KBM-7 (cell line): ENCODE measurements around the gene HOOK2.

ENCODE experiments used
- DNase-seq: peaks from one replicate; pipeline ENCODE4 v3.0.0-alpha.2; 2015
- in situ Hi-C: fragments of 300-500 bp; cut with MboI; formaldehyde crosslinking; loops from 2 replicates; pipeline ENCODE4 v1.14.3; 2020; ENCODE audit warnings: low sequenced_read_pairs, low pct_unique_long_range_greater_than_20kb, mixed read lengths

HOOK2 gene

DNA sequence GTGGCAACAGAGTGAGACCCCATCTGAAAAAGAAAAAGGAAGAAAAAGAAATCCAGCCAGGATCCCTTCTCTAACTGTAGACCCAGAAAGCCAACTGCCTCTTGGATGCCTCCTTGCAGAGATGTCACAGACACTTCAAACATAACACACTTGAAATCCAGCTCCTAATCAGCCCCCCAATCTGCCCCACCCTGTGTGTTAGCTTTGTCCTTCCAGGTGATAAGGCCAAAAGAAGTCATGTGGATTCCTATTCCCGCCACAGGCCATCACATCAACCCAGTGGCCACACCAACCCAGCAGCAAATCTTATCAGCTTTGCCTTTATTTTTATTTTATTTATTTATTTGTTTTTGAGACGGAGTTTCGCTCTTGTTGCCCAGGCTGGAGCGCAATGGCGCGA lies 15.7 kb downstream of the HOOK2 start:
- in situ Hi-C loops, result no loop called here
- no peak for DNase-seq

DNA sequence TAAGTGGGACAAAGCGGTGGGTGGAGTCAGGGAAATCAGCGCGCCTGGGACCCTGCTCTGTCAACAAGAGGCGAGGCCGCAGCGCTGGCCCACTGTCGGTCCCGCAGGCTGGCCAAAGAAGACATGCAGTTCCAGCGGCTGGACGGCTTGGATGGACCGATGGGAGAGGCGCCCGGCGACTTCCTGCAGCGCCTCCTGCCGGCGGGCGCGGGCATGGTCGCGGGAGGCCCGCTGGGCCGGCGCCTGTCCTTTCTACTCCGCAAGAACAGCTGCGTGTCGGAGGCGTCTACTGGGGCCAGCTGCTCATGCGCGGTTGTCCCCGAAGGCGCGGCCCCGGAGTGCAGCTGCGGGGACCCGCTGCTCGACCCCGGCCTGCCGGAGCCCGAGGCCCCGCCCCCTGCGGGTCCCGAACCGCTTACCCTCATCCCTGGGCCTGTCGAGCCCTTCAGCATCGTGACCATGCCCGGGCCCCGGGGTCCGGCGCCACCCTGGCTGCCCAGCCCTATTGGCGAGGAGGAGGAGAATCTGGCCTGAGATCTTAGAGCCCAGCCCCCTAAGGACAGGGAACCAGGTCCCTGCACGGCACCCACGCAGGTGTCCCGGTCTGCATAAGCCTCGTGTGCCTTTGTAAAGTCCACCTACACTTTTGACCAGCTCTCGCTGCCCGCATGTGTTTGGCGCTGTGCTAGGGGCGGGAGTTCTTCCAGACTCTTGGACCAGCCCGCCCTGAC lies 17.6 kb downstream of the HOOK2 start:
- in situ Hi-C loops, result no loop called here
- DNase-seq, result peak; percentile 92

DNA sequence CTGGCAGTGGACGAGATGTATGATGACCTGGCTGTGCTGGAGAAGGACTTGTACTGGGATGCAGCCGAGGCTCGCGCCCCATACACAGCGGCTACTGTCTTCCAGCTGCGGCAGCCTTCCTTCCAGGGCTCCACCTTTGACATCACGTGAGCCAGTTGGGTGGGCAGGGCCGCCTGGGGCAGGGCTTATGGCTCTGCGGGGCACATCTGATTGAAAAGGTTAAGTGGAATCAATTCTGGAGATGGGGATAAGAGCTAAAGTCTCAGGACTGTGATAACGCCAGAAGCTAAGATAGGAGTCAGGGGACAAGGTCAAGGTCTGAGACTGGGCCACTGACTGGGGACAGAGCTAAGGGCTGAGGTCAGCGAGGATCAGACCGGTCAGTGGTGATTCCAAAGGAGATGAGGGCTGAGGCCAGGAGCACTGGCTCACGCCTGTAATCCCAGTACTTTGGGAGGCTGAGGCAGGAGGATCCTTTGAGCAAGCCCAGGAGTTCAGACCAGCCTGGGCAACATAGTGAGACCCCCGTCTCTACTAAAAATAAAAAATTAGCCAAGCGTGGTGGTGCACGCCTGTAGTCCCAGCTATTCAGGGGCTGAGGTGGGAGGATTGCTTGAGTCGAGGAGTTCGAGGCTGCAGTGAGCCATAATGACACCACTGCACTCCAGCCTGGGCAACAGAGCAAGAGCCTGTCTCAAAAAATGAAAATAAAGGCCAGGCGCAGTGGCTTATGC lies 19.0 kb downstream of the HOOK2 start:
- no peak for DNase-seq
- in situ Hi-C loops, result no loop called here

DNA sequence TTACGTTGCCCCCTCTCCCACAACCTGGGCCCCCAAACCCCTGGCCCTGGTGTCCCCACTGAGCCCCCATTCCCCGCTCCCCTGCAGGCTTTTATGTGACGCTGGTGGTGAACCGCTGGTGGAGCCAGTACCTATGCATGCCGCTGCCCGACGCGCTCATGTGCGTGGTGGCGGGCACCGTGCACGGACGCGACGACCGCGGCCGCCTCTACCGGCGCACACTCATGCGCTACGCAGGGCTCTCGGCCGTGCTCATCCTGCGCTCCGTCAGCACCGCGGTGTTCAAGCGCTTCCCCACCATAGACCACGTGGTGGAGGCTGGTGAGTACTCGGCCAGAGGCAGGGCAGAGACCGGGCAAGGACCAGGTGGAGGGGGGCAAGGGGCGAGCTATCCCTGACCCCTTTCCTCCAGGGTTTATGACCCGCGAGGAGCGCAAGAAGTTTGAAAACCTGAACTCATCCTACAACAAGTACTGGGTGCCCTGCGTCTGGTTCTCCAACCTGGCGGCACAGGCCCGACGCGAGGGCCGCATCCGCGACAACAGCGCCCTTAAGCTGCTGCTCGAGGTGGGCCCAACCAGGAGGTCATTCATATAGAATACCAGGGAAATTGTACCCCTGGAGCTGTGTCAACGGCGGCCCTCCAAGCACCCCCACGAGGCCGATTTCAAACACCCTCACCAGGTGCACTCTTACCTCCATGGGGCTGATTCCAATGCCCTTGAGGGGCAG lies 20.7 kb downstream of the HOOK2 start:
- in situ Hi-C loops, result no loop called here
- no peak for DNase-seq

DNA sequence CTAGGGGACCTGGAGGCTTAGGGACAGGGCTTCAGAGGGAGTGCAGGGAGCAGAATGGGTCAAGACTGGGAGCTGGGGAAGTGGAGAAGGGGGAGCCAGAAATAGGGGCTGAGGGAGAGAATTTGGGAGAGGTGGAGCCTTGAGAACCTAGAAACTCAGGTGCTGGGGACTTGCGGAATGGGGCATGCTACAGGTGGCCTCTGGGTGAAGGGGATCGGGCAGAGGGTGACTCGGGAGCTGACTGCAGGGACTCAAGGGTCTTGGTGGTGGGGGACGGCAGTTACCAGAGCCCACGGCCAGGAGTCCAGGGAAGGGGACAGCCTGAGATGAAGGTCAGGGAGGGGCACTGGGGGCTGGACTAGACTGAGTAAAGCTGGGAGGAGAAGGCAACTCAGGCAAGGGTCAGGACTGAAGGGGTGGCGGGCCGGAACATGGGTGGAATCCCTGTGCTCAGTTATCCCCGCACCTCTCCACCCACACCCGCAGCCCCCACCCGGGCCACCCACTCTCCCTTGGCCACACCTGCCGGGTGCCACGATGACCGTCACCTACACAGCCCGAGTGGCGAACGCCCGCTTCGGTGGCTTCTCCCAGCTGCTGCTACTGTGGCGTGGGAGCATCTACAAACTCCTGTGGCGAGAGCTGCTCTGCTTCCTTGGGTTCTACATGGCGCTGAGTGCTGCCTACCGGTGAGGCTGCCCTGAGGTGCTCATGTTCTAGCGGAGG lies 23.1 kb downstream of the HOOK2 start:
- DNase-seq, result no peak
- in situ Hi-C loops, result no loop called here

DNA sequence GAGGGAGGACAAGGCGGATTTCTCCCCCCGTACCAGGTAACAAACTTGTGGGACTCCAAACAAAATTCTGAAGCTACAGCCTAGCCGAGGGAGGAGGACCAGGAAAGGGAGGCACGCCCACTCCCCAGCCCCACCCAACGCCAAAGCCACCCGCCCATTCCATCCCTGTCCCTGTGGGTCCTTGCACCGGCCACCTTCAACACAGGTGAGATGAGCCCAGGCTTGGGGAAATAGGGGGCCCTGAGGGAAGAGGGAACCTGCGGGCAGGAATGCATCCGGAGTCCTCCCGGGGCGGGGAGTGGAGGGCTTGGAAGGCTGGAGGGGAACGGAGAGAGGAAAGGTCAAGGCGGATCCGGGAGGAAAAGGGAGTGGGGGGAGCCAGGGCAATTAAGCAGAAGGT lies 23.7 kb downstream of the HOOK2 start, which contains the start of gene BEST2:
TSS of gene BEST2 (plus strand) at position 157 of the 400 bp plus-strand sequence. CDS start 802 bp downstream, outside the sequence.
- no peak for DNase-seq
- in situ Hi-C loops, result no loop called here

DNA sequence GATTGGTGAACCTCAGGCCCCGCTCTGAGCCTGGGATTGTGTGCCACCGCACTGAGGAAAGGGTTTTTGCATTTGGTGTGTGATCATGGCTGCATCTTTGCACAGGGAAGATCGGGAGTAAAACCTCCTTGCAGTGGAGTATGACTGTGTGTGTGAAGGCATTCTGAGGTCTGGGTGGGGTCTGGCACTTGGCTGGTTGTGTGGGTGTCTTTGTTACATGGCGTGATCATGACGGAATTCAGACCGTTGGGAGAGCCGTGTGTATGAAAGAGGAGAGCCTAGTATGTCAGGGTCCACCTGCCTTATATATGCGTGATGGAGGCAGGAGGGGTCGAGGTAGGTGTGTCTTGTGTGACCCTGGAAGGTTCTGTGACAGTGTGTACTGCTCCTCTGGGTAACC lies 24.5 kb downstream of the HOOK2 start:
- in situ Hi-C loops, result no loop called here
- no peak for DNase-seq

DNA sequence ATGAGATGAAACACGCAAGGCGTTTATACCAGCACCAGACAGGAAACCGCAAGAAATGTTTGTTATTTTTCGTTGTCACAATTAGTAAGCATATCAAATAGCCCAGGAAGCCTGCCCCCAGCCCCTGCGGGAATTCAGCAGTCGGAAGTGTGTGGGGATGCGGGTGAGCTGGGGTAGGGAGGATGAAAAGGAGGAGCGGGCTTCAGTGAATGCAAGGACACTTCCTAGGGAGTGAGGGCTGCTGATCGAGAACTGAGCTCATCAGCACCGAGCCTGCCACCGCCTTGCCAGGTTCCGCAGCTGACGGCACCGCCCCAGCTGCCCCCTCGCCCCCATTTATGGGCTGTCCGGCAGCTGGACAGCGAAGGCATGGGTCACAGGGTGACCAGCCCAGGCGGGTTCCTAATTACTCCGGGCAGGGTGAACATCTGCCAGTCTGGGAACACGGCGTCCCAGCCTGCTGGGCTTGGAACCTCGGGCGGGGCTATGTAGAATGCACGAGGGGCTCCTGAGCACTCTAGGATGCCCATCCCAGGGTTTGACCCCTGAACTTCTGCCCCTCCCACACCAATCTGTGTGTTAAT lies 25.3 kb downstream of the HOOK2 start:
- DNase-seq, result peak; percentile 52
- in situ Hi-C loops, result no loop called here

DNA sequence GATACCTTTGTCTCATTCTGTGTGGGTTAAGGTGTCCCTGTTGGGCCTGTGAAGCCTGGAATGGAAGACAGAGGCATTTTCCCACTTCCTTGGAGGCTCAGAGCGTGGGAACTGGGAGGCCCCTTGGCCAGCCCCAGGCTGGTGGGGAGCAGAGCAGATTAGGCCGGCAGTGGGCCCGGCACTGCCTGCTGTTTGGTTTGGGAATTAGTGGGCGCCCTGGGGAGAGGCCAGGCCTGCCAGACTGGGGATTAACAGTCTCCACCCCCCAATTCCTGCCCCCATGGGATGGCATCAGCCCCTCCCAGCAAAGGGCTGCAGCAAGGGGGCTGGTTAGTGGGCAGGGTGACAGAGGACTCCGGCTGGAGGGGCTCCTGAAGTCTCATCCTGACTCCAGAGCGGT lies 26.9 kb downstream of the HOOK2 start:
- in situ Hi-C loops, result no loop called here

DNA sequence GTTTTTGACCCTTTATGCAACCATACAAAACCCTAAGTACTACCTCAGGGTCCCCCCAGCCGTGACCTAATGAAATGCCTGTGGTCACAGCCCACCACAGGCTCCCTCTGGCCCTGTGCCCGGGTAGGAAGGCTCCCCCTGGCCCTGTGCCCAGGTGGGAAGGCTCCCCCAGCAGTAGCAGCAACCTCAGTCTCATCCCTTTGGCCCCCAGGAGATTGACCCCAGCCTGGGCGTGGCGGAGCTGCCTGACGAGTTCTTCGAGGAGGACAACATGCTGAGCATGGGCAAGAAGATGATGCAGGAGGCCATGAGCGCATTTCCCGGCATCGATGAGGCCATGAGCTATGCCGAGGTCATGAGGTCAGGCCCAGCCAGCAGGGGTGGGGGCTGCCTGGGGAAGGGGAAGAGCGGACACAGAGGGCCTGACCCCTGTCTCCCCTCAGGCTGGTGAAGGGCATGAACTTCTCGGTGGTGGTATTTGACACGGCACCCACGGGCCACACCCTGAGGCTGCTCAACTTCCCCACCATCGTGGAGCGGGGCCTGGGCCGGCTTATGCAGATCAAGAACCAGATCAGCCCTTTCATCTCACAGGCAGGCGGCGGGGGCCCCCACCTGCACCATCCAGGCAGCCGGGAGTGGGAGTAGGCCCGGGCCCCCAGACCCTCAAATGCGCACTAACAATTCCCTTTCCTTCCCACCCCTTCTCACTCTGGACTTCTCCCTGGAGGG lies 30.0 kb downstream of the HOOK2 start:
- no peak for DNase-seq
- in situ Hi-C loops, result no loop called here

More for the DNA sequence above, 26.9 kb downstream of the HOOK2 start:
- no peak for DNase-seq

DNA sequence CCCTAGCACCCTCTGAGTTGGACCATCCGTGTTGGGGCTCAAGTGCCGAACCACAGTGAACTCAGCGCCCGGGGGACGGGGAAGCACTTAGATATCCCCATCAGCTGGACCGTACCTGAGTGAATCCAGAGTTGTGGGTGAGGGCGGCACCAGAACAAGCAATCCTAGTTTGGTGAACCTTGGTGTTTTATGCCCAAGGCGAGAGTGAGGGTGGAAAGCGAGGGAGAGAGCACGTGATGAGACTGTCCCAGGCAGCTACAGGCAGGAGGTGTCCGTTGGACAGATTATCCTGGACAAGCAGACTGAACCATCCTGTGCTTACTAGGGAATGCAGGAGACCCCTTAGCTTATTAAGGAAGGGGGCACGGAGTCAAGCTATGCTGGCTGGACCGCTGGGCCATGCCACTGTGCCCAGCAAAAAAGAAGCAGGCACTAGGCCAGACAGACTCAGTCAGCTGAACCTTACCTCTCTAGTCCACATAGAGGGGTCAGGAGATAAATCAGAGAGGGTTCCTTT lies 37.5 kb downstream of the HOOK2 start:
- in situ Hi-C loops, result no loop called here
- DNase-seq, result no peak

DNA sequence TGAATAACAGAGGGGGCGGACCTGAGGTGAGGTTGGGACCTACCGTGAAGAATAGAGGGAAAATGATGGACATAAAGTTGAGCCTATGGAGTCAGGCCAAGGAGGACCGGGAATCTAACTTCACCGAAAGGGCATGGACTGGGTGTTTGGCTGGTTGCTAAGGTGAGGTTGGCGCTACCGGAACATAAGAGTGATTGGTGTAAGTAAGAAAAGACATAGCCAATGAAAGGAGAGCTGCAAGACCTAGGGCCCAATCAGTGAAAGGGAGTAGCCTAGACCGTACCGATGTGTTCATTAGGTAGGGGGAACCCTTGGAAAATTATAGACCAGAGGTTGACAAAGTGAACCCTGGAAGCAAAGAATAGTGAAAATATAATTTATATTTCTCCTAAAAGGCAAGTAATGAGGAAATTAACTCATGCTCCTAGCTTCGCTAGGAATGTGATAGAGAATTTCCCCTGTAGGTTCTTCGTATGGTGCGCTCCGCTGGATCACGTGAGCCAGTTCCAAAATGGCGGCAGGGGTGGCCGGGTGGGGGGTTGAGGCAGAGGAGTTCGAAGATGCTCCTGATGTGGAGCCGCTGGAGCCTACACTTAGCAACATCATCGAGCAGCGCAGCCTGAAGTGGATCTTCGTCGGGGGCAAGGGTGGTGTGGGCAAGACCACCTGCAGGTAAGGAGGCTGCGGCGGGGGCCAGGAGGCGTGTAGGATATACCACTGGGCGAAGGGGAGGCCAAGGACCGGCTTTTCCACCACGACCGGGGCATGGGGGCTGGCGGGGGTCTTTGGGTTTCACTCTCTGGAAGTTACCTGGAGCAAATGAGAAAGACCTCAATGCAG lies 38.1 kb downstream of the HOOK2 start, which contains the start of gene GET3:
TSS of gene GET3 (plus strand) at position 503 of the 840 bp plus-strand sequence. CDS start at position 512, 9 bp downstream.
- in situ Hi-C loops, result no loop called here
- DNase-seq, result peak; percentile 96

DNA sequence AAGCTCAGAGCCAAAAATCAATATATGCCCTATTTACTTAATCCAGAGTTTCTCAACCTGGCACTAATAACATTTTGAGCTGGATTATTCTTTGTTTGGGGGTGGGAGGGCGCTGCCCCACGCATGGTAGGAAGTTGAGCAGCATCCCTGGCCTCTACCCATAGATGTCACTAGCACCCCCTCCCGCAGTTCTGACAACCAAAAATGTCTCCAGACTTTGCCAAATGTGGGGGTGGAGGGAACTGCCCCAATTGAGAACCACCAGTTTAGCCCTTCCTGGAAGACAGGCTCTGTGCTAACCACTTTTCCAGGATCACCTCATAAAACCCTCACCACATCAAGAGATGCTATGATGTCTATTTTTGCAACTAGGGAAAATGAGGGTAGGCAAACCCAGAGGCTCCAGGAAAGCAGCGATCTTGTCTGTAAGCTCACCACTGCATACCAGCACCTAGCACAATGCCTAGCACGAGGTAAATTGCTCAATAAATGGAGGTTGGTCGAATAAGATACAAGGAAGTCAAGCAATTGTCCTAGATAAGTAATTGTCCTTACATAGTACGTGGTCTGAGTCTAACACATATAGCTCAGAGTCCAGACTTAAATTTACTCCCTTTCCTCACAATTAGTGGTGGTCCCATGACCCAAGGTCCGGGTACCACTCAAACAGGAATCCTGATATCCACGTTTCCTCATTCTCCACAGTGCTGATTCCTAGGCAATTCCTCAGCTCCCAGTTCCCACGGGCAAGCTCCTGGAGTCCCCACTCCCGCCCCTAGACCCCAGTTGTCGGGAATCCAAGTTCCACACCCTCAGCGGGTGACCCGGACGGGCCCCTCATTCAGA lies 41.8 kb downstream of the HOOK2 start:
- peak; percentile 74 for DNase-seq
- in situ Hi-C loops, result no loop called here

DNA sequence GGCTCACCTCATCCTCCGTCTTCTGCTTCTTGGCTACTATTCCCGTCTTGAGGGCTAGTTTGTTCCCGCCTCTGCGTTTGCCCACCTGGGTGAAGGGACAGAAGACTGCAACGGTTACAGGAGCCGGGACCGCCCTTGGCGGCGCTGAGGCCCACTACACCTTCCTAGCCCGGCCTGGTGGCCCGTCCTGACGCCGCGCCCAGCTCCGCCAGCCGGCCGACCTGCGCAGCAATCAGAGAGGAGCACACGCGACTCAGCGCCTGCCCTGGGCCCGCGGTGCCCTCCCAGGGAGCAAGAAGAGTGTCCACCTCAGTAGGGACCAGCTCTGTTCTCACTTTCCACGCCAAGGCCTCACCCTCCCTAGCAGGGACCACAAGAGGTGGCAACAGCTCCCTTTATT lies 44.0 kb downstream of the HOOK2 start:
- DNase-seq, result no peak
- in situ Hi-C loops, result no loop called here

DNA sequence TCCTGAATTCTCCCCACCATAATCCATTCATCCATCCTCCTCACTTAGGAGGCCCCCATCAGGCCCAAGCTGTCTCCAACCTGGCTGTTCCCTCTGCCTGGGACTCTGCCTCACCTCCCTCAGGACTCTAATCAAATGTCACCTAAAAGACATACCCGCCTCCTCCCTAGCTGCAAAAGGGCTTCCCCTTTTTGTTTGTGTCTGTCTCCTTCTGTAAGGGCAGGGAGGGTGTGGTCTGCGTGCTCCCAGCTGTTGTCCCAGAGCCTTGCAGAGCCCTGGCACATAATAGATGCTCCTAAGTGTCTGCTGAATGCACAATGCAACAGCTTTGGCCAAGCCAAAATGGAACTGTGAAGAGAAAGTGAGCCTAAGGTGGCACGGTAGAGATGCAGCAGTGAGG lies 45.3 kb downstream of the HOOK2 start:
- DNase-seq, result peak; percentile 61
- in situ Hi-C loops, result no loop called here

DNA sequence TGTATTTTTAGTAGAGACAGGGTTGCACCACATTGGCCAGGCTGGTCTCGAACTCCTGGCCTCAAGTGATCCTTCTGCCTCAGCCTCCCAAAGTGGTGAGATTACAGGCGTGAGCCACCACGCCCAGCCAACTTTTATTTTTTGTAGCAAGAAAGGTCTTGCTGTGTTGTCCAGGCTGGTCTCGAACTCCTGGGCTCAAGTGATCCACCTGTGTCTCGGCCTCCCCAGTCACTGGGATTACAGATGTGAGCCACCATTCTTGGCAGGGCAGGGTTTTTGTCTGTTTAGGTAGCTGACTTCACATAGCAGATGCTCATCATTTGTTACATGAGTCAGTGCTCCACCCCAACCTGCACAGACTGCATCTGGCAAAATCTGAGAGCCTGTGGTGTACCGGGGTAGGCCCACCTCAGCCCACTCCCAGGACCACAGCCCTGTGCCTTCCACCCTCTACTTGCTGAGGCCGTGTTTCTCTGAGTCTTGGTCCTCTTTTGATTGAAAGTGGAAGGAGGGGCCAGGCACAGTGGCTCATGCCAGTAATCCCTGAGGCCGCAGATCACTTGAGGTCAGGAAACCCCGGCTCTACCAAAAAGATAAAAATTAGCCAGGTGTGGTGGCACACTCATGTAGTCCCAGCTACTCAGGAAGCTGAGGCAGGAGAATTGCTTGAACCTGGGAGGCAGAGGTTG lies 47.5 kb downstream of the HOOK2 start:
- in situ Hi-C loops, result no loop called here
- no peak for DNase-seq
